CD4-positive, CD25-positive, alpha-beta regulatory T cell (primary cell): ENCODE measurements around the gene CDH11. TPM values are rescaled to one million over a fixed set of nuclear protein-coding genes. Genes with fewer than 3 reads are reported as not detected.

Experiments
- ATAC-seq, 2 donors: fragments of 150-1000 bp; cut with Tn5 transposase; one replicate each; pipeline ENCODE4 v1.10.0; 2021; ENCODE audit warnings: low read depth in 2 of 2, moderate number of reproducible peaks in 2 of 2, moderate library complexity in 1 of 2
- DNase-seq, 3 donors: peaks; one replicate each; pipeline versions ENCODE4 v3.0.0 to v3.0.0-alpha.2; 2012 to 2022; ENCODE audit warnings: mixed read lengths in 1 of 3
- H3K27ac ChIP-seq: one replicate; pipeline ENCODE4 v1.7.0; 2013; ENCODE audit warnings: mild to moderate bottlenecking, low read length; ENCODE audit not compliant: insufficient read depth, poor library complexity, severe bottlenecking
- H3K27me3 ChIP-seq: one replicate; pipeline ENCODE4 v1.7.0; 2013; ENCODE audit warnings: low read length; ENCODE audit not compliant: control insufficient read depth, insufficient read depth
- H3K36me3 ChIP-seq: one replicate; pipeline ENCODE4 v1.7.0; 2013; ENCODE audit warnings: mild to moderate bottlenecking, low read length, moderate library complexity; ENCODE audit not compliant: control insufficient read depth, insufficient read depth
- H3K4me1 ChIP-seq: 2 replicates; pipeline ENCODE4 v1.7.0; 2013; ENCODE audit warnings: mild to moderate bottlenecking, low read length; ENCODE audit not compliant: insufficient read depth, control insufficient read depth, poor library complexity, severe bottlenecking
- H3K4me3 ChIP-seq: one replicate; pipeline ENCODE4 v1.7.0; 2013; ENCODE audit warnings: low read depth, mild to moderate bottlenecking, low read length, moderate library complexity
- H3K9me3 ChIP-seq, 2 experiments: 1 replicate in 1 of 2; 2 replicates in 1 of 2; pipeline ENCODE4 v1.7.0; 2013; ENCODE audit warnings: low read length in 2 of 2, mild to moderate bottlenecking in 1 of 2, moderate library complexity in 1 of 2; ENCODE audit not compliant: control insufficient read depth in 2 of 2
- H3K27ac Mint-ChIP-seq, 3 donors: one replicate each; pipeline ENCODE4 v1.8.0; 2020 to 2022; ENCODE audit warnings: mild to moderate bottlenecking in 3 of 3, mixed read lengths in 3 of 3, moderate library complexity in 2 of 3
- H3K27me3 Mint-ChIP-seq: one replicate; pipeline ENCODE4 v1.8.0; 2022; ENCODE audit warnings: mild to moderate bottlenecking, mixed read lengths
- H3K36me3 Mint-ChIP-seq: one replicate; pipeline ENCODE4 v1.8.0; 2020; ENCODE audit warnings: mixed read lengths
- H3K4me1 Mint-ChIP-seq, 4 donors: one replicate each; pipeline ENCODE4 v1.8.0; 2020 to 2022; ENCODE audit warnings: mixed read lengths in 4 of 4, mild to moderate bottlenecking in 1 of 4
- H3K4me3 Mint-ChIP-seq, 4 donors: one replicate each; pipeline ENCODE4 v1.8.0; 2020 to 2022; ENCODE audit warnings: mild to moderate bottlenecking in 4 of 4, mixed read lengths in 4 of 4, moderate library complexity in 3 of 4
- H3K9me3 Mint-ChIP-seq, 7 donors: one replicate each; pipeline ENCODE4 v1.8.0; 2020 to 2022; ENCODE audit warnings: mixed read lengths in 7 of 7, mild to moderate bottlenecking in 3 of 7, moderate library complexity in 2 of 7
- polyA plus RNA-seq, 4 donors: library from polyadenylated mRNA; unstranded; fragments of 300-500 nt; fragmentation: Illumina TruSeq; gene quantifications; one replicate each; pipeline ENCODE4 v1.2.3, GENCODE V29; 2021
- total RNA-seq: library from RNA; stranded (reverse); gene quantifications from one replicate; pipeline ENCODE4 v1.2.3, GENCODE V29; 2022

The CDH11 gene
- total and polyA plus RNA-seq, 5 donors from 2014 or later = not detected

- no peak overlapping the region for H3K27ac ChIP-seq
- H3K36me3 ChIP-seq = no peaks in the 10 kb centered on the region
- H3K4me3 Mint-ChIP-seq = no peak overlapping the region
- H3K4me1 ChIP-seq = no peaks in the 10 kb centered on the region
- no peak for DNase-seq
- no peak for ATAC-seq
- no peak overlapping the region for H3K27ac Mint-ChIP-seq
- no peaks in the 10 kb centered on the region for H3K27me3 ChIP-seq
- no peaks in the 10 kb centered on the region for H3K27me3 Mint-ChIP-seq
- H3K36me3 Mint-ChIP-seq = no peaks in the 10 kb centered on the region
- H3K9me3 ChIP-seq = no peaks in the 10 kb centered on the region
- H3K9me3 Mint-ChIP-seq = peaks cover 0 to 5% (median 2%) of the 10 kb centered on the region in 7 donors
- H3K4me1 Mint-ChIP-seq = no peaks in the 10 kb centered on the region
- H3K4me3 ChIP-seq = no peak overlapping the region
These were observed 8.4 kb downstream of the CDH11 start for GRCh38 chr16:65113441-65113840.

DNA sequence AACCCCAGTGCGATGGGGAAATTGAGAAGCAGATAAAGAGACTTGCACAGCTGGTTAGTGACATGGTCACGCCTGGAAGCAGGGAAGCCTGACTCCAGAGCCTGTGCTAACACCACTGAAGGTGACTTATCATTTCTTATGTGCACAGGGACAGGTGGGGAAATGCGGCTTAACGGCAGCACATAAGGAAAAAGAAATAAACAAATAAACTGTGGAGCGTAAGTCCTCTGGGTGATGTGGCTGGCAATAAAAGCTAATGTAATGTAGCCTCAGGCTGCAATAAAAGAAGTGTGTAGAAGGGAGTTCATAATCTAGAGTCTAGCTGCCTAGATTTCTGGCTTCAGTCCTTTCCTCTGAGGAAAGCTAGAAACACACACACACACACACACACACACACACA is 10.6 kb downstream of the CDH11 start:
- H3K9me3 ChIP-seq = no peaks in the 10 kb centered on the region
- Mint-ChIP-seq H3K9me3 (peaks cover 0 to 5% (median 3%) of the 10 kb centered on the region in 7 donors), H3K36me3 (no peaks in the 10 kb centered on the region), H3K4me1 (no peaks in the 10 kb centered on the region), H3K27ac (no peak overlapping the region), H3K4me3 (no peak overlapping the region), H3K27me3 (no peaks in the 10 kb centered on the region)
- H3K36me3 ChIP-seq = no peaks in the 10 kb centered on the region
- no peak overlapping the region for H3K4me3 ChIP-seq
- ATAC-seq (no peak), DNase-seq (no peak)
- no peak overlapping the region for H3K27ac ChIP-seq
- no peaks in the 10 kb centered on the region for H3K4me1 ChIP-seq
- no peaks in the 10 kb centered on the region for H3K27me3 ChIP-seq

DNA sequence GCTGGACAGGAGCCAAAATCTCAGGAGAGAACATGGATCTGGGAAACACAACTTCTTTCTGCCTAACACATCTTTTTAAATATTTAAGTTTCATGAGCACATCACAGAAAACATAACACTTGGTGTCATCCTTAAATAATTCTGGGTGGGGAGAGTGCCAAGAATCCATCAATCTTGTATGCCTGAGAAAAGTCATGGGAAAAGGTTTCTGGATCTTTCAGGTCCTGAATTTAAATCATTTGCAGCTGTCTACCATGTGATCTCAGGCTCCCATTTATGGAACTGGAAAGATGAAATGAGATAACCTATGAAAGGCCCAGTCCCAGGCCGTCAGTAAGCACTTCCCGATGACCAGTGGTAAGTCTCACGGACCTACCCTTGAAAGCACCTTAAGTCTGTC is 15.1 kb downstream of the CDH11 start:
- Histone ChIP-seq H3K36me3 (no peaks in the 10 kb centered on the region), H3K4me3 (no peak overlapping the region), H3K9me3 (no peaks in the 10 kb centered on the region), H3K27me3 (no peaks in the 10 kb centered on the region), H3K4me1 (no peaks in the 10 kb centered on the region), H3K27ac (no peak overlapping the region)
- Mint-ChIP-seq H3K9me3 (peaks cover 0 to 8% (median 1%) of the 10 kb centered on the region in 7 donors), H3K4me1 (no peaks in the 10 kb centered on the region), H3K36me3 (no peaks in the 10 kb centered on the region), H3K27me3 (no peaks in the 10 kb centered on the region), H3K4me3 (no peak overlapping the region), H3K27ac (no peak overlapping the region)
- ATAC-seq (no peak), DNase-seq (no peak)

DNA sequence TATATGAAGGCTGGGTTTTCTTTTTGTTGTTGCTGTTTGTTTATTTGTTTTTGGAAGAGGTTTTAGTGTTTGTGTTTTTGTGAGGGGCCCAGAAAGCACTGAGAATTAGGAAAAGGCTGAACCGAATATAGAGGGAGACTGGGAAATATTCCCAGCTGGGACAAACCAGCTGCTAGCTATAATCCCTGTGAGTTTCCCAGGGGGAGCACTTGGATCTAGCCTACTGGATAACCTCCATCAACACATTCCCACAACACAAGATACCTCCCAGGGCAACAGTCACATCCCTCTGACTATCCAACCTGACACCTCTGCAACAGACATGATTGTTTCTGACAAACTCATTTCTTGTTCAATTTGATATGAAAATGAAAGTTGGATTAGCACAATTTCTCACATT is 16.7 kb downstream of the CDH11 start:
- Histone ChIP-seq H3K27me3 (no peaks in the 10 kb centered on the region), H3K4me3 (no peak overlapping the region), H3K9me3 (no peaks in the 10 kb centered on the region), H3K36me3 (no peaks in the 10 kb centered on the region), H3K4me1 (no peaks in the 10 kb centered on the region), H3K27ac (no peak overlapping the region)
- no peaks in the 10 kb centered on the region for H3K27me3 Mint-ChIP-seq
- H3K36me3 Mint-ChIP-seq = no peaks in the 10 kb centered on the region
- H3K27ac Mint-ChIP-seq = no peak overlapping the region
- H3K9me3 Mint-ChIP-seq = peaks cover 0 to 13% (median 3%) of the 10 kb centered on the region in 7 donors
- DNase-seq (no peak), ATAC-seq (no peak)
- no peak overlapping the region for H3K4me3 Mint-ChIP-seq
- no peaks in the 10 kb centered on the region for H3K4me1 Mint-ChIP-seq

DNA sequence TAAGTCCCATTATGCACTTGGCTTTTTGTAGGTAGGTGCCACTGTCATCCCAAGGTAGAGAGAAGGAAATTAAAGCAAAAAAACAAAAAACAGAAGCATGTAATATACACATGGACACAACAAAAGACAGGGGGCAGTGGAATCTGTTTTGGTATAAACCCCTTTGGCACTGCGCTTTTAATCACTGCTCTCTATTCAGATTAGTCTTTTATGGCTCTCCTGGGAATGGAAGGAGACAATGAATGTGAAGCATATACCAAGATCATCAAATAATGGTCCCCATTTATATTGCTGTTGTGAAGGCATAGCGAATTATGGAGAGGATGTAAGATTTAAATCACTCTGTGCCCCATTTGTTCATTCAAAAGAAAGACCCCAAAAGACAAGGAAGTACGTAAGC is 17.4 kb downstream of the CDH11 start:
- H3K4me3 Mint-ChIP-seq = no peak overlapping the region
- H3K36me3 Mint-ChIP-seq = no peaks in the 10 kb centered on the region
- DNase-seq = no peak
- H3K27ac ChIP-seq = no peak overlapping the region
- peaks cover 0 to 13% (median 4%) of the 10 kb centered on the region in 7 donors for H3K9me3 Mint-ChIP-seq
- no peak for ATAC-seq
- no peaks in the 10 kb centered on the region for H3K27me3 Mint-ChIP-seq
- H3K9me3 ChIP-seq = no peaks in the 10 kb centered on the region
- H3K27me3 ChIP-seq = no peaks in the 10 kb centered on the region
- H3K4me1 ChIP-seq = no peaks in the 10 kb centered on the region
- no peaks in the 10 kb centered on the region for H3K4me1 Mint-ChIP-seq
- H3K4me3 ChIP-seq = no peak overlapping the region
- H3K36me3 ChIP-seq = no peaks in the 10 kb centered on the region
- no peak overlapping the region for H3K27ac Mint-ChIP-seq

DNA sequence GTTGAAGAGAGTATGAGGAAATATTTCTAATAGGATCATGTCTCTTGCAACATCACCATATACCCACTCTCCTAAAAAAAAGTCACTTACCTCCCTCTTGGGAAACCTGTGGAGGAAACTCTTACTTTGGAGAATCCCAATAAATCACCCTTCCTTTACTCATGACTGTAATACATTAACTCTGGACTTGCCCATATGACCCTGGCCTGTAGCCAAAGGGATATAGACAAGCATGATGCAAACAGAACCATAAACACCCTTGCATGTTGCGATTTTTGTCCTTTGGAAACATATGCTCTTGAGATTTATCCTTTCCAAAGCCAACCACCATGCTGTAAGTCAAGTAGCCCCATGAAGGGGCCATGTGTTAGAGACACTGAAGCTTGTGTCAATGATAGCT is 19.5 kb downstream of the CDH11 start:
- Histone ChIP-seq H3K4me3 (no peak overlapping the region), H3K27me3 (no peaks in the 10 kb centered on the region), H3K9me3 (no peaks in the 10 kb centered on the region), H3K27ac (no peak overlapping the region), H3K4me1 (no peaks in the 10 kb centered on the region), H3K36me3 (no peaks in the 10 kb centered on the region)
- Mint-ChIP-seq H3K4me3 (no peak overlapping the region), H3K27me3 (no peaks in the 10 kb centered on the region), H3K36me3 (no peaks in the 10 kb centered on the region), H3K4me1 (no peaks in the 10 kb centered on the region), H3K27ac (no peak overlapping the region), H3K9me3 (peaks cover 0 to 15% (median 4%) of the 10 kb centered on the region in 7 donors)
- ATAC-seq (no peak), DNase-seq (no peak)

DNA sequence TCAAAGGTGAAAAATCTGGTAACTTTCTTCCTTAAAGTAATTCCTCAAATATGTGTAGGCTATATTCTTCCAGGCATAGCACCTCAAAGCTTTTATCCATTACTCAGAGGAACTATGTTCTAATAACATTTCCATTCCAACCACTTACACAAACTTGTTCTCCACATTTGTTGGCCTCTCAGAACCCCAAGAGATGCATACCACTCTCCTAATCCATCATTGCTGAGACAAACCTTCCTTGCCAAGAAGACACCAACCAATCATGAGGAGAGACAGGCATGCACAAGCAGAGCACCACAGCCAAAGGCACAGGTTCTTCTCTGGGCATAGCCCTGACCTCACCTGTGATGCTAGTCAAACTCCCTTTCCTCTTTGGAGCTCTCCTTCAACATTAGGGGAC is 20.9 kb downstream of the CDH11 start:
- no peaks in the 10 kb centered on the region for H3K27me3 Mint-ChIP-seq
- H3K9me3 Mint-ChIP-seq = peaks cover 0 to 12% (median 4%) of the 10 kb centered on the region in 7 donors
- H3K4me1 ChIP-seq = no peaks in the 10 kb centered on the region
- no peak for DNase-seq
- no peaks in the 10 kb centered on the region for H3K27me3 ChIP-seq
- ATAC-seq = no peak
- H3K4me1 Mint-ChIP-seq = no peaks in the 10 kb centered on the region
- H3K36me3 Mint-ChIP-seq = no peaks in the 10 kb centered on the region
- H3K4me3 Mint-ChIP-seq = no peak overlapping the region
- no peaks in the 10 kb centered on the region for H3K9me3 ChIP-seq
- no peak overlapping the region for H3K27ac Mint-ChIP-seq
- no peak overlapping the region for H3K27ac ChIP-seq
- no peak overlapping the region for H3K4me3 ChIP-seq
- H3K36me3 ChIP-seq = no peaks in the 10 kb centered on the region

DNA sequence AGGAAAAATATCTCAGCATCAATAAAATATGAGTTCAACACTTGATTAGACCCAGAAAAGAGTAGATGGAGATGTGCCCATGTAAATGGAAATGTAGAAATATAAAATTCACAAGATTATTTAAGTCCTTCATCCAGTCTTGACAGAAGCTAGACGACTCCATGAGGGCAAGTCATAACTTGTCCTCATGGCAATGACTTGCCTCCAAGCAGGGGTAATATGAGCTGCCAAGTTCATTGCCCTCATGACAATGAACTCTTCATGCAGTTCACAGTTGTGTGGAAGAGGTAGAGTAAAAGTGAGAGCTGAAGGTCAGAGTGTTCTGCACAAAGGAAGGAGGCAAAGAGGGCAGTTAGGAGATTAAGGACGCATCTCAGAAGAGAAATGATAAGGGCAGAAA is 22.3 kb downstream of the CDH11 start:
- H3K4me3 ChIP-seq = no peak overlapping the region
- Mint-ChIP-seq H3K4me1 (no peaks in the 10 kb centered on the region), H3K36me3 (no peaks in the 10 kb centered on the region), H3K27me3 (no peaks in the 10 kb centered on the region), H3K9me3 (peaks cover 0 to 12% (median 4%) of the 10 kb centered on the region in 7 donors), H3K4me3 (no peak overlapping the region), H3K27ac (no peak overlapping the region)
- no peaks in the 10 kb centered on the region for H3K27me3 ChIP-seq
- ATAC-seq (no peak), DNase-seq (no peak)
- H3K9me3 ChIP-seq = no peaks in the 10 kb centered on the region
- no peak overlapping the region for H3K27ac ChIP-seq
- H3K36me3 ChIP-seq = no peaks in the 10 kb centered on the region
- no peaks in the 10 kb centered on the region for H3K4me1 ChIP-seq
